ENCODE data around the gene POLR2E. TPM values are rescaled to one million over a fixed set of nuclear protein-coding genes. Genes with fewer than 3 reads are reported as not detected.

POLR2E gene
- total RNA-seq, 1 experiment from 2014 or later: 261 TPM

- Histone ChIP-seq H3K4me2 (ENCODE audit: insufficient read depth, insufficient read length, low read length) (no peak overlapping the region), H3K56ac (ENCODE audit: insufficient read length, low read depth, low read length) (no peak overlapping the region), H3K23ac (ENCODE audit: insufficient read length, low read depth, low read length) (no peak overlapping the region), H2BK20ac (ENCODE audit: low read depth, low read length, poor library complexity, severe bottlenecking) (no peak overlapping the region), H2BK120ac (ENCODE audit: low read depth, low read length, poor library complexity, severe bottlenecking) (no peak overlapping the region), H3K18ac (ENCODE audit: insufficient read length, low read depth, low read length) (no peak overlapping the region), H3K14ac (ENCODE audit: insufficient read depth, low read length) (no peak overlapping the region), H3K4me1 (ENCODE audit: insufficient read depth, low read length) (no peaks in the 10 kb centered on the region), H2AFZ (ENCODE audit: low read length) (no peak overlapping the region), H2BK15ac (ENCODE audit: low read depth, low read length) (no peak overlapping the region), H3K9me3 (ENCODE audit: control insufficient read depth, low read depth, low read length) (peaks cover 19% of the 10 kb centered on the region), H3K27ac (ENCODE audit: insufficient read length, low read depth, low read length) (no peak overlapping the region), H2AK5ac (ENCODE audit: insufficient read length, low read length) (no peak overlapping the region), H2BK5ac (ENCODE audit: insufficient read length, low read length) (no peak overlapping the region), H2BK12ac (ENCODE audit: insufficient read length, low read depth, low read length) (no peak overlapping the region), H3K23me2 (ENCODE audit: insufficient read length, low read depth, low read length, poor library complexity, severe bottlenecking) (no peaks in the 10 kb centered on the region), H3K79me1 (ENCODE audit: insufficient read depth, low read depth, low read length, poor library complexity, severe bottlenecking) (no peaks in the 10 kb centered on the region), H3K27me3 (ENCODE audit: insufficient read depth, low read length) (no peaks in the 10 kb centered on the region), H3K4ac (ENCODE audit: low read depth, low read length) (no peak overlapping the region), H3K79me2 (ENCODE audit: insufficient read depth, low read length) (no peaks in the 10 kb centered on the region), H4K20me1 (ENCODE audit: control insufficient read depth, insufficient read depth, insufficient read length) (no peaks in the 10 kb centered on the region), H4K91ac (ENCODE audit: insufficient read length, low read depth, low read length) (no peak overlapping the region), H4K5ac (ENCODE audit: insufficient read length, low read depth, low read length) (no peak overlapping the region), H4K8ac (replicated peaks; ENCODE audit: insufficient read length, low read depth, low read length) (no peak overlapping the region), H3K9ac (ENCODE audit: extremely low read depth, insufficient read length, low read length) (no peak overlapping the region), H3T11ph (ENCODE audit: low read length) (no peak overlapping the region)
- peaks cover 2 to 17% (median 12%) of the 10 kb centered on the region in 3 experiments; a peak in 4 of 7 replicates for H3K36me3 Mint-ChIP-seq (ENCODE audit: insufficient read depth in 1 of 3, low read depth in 3 of 3)
- no peaks in the 10 kb centered on the region for H3K9me3 Mint-ChIP-seq
- no peak overlapping the region for H3K4me3 Mint-ChIP-seq
- H3K27me3 Mint-ChIP-seq (ENCODE audit: low read depth): no peaks in the 10 kb centered on the region; the same call in none of the 2 replicates
- DNase-seq: no peak
- no peak overlapping the region for H3K27ac Mint-ChIP-seq
- peaks cover 2 to 15% of the 10 kb centered on the region in 2 experiments; a peak in 3 of 4 replicates for H3K4me1 Mint-ChIP-seq
- WGBS (ENCODE audit: extremely low coverage, insufficient read length, low lambda C conversion rate): no CpG with 5 or more reads among the region's 28 CpGs
- no peak for TF ChIP-seq CTCF (conservative IDR thresholded peaks at IDR 0.05)
Observed at GRCh38 chr19:1054102-1055027, 40.8 kb downstream of the POLR2E start.
